Measurements from ENCODE around the gene NEURL4.
"Not testable (repeated sequence)": the region's sequence is repeated elsewhere in the genome, so short reads cannot be mapped to it uniquely, and the experiment has no call there.

The NEURL4 gene

GRCh38 chr17:7328840-7329373 lies at the start of gene NEURL4:
Gene NEURL4, minus strand, starts transcription at chr17:7329335. Its CDS starts 23 bp downstream, at chr17:7329312.
- peak within 1 kb of the TSS; percentile 57 to 88 (median 74) for H3K4me3 ChIP-seq
- peak within 1 kb of the TSS; percentile 48 to 97 (median 92) for H3K27ac ChIP-seq

DNA sequence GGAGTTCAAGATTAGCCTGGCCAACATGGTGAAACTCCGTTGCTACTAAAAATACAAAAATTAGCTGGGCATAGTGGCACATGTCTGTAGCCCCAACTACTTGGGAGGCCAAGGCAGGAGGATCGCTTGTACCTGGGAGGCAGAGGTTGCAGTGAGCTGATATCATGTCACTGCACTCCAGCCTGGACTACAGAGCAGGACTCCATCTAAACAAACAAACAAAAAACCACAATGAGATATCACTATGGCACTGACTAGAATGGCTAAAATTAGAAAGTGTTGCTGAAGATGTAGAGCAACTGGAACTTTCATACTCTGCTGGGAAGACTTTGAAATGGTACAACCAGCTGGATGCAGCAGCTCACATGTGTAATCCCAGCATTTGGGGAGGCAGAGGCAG lies 45.2 kb upstream of the NEURL4 start:
- Histone ChIP-seq H3K4me3 (no peak overlapping the region), H3K27ac (no peak overlapping the region)

DNA sequence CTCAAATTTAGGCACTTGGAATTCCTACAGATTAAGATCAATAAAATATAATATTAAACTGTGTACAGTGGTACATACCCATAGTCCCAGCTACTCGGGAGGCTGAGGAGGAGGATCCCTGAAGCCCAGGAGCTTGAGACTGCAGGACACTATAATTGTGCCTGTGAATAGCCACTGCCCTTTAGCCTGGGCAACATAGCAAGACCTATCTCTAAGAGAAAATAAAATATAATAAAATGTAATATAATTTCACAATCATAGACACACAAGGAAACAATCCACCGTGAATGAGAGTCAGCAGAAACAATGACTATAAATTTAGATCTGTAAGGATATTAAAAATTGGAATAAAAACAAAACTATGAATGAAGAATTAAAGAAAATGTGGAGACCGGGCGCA lies 41.7 kb upstream of the NEURL4 start:
- Histone ChIP-seq H3K4me3 (no peak overlapping the region), H3K27ac (no peak overlapping the region)

GRCh38 chr17:7369825-7370224 lies 40.7 kb upstream of the NEURL4 start:
- Histone ChIP-seq H3K27ac (no peak overlapping the region), H3K4me3 (no peak overlapping the region)

DNA sequence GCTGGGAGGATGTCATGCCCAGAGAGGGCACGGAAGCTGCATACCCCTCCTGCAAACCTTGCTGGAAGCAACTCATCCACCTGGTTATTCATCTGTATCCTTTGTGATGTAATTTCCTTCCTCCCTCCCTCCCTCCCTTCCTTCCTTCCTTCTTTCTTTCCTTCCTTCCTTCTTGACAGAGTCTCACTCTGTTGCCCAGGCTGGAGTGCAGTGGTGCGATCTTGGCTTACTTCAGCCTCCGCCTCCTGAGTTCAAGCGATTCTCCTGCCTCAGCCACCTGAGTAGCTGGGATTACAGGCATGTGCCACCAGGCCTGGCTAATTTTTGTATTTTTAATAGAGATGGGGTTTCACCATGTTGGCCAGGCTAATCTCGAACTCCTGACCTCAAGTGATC lies 39.5 kb upstream of the NEURL4 start:
- H3K27ac ChIP-seq, H3K4me3 ChIP-seq: not testable (repeated sequence)

GRCh38 chr17:7367918-7368598 lies 38.9 kb upstream of the NEURL4 start:
- H3K27ac ChIP-seq: no peak overlapping the region

GRCh38 chr17:7367083-7367482 lies 37.9 kb upstream of the NEURL4 start:
- Histone ChIP-seq H3K4me3 (no peak overlapping the region), H3K27ac (no peak overlapping the region)

More at GRCh38 chr17:7367918-7368598, 38.9 kb upstream of the NEURL4 start:
- H3K4me3 ChIP-seq: no peak overlapping the region

- H3K4me3 ChIP-seq, H3K27ac ChIP-seq: not testable (repeated sequence)
These were observed 36.8 kb upstream of the NEURL4 start for GRCh38 chr17:7365963-7366362.

DNA sequence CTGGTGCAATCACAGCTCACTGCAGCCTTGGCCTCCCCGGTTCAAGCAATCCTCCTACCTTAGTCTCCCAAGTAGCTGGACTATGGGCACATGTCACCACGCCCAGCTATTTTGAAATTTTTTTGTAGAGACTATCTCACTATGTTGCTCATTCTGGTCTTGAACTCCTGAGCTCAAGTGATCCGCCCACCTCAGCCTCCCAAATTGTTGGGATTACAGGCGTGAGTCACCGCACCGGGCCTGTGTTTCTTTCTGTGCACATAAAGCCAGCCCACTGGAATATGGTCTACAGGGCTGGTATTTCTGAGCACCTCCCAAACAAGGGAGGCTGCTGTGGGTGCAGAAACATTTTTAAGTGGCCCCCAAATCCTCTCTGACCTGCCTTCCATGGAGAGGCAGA lies 34.2 kb upstream of the NEURL4 start:
- Histone ChIP-seq H3K27ac (peak overlapping the region in 1 of 21 experiments; percentile 13), H3K4me3 (no peak overlapping the region)

- H3K27ac ChIP-seq: no peak overlapping the region
- H3K4me3 ChIP-seq: no peak overlapping the region
These were observed 32.8 kb upstream of the NEURL4 start for GRCh38 chr17:7361906-7362305.

DNA sequence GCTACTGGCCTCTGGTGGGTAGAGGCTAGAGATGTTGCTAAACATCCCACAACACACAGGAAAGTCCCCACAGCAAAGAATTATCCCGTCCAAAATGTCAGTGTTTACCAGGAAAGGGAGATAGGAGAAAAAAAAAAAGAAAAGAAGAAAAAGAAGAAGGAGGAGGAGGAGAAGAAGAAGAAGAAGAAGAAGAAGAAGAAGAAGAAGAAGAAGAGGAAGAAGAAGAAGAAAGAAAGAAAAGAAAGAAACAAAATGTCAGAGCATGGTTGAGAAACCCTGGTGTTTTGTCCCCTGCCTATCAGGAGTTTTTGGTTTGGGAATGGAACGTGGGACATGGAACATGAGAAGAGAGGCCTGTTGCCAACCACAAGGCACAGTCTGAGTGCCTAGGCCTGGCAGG lies 28.2 kb upstream of the NEURL4 start:
- H3K27ac ChIP-seq: peak overlapping the region in 19 of 21 experiments; percentile 18 to 99 (median 75)
- H3K4me3 ChIP-seq: no peak overlapping the region

GRCh38 chr17:7356756-7357155 lies 27.6 kb upstream of the NEURL4 start:
- H3K27ac ChIP-seq: peak overlapping the region in 20 of 21 experiments; percentile 28 to 99 (median 86)
- no peak overlapping the region for H3K4me3 ChIP-seq

- Histone ChIP-seq H3K4me3 (peak overlapping the region in 1 of 7 experiments; percentile 10), H3K27ac (peak overlapping the region in 20 of 21 experiments; percentile 27 to 99 (median 82))
These were observed 27.0 kb upstream of the NEURL4 start for GRCh38 chr17:7356072-7356549.

DNA sequence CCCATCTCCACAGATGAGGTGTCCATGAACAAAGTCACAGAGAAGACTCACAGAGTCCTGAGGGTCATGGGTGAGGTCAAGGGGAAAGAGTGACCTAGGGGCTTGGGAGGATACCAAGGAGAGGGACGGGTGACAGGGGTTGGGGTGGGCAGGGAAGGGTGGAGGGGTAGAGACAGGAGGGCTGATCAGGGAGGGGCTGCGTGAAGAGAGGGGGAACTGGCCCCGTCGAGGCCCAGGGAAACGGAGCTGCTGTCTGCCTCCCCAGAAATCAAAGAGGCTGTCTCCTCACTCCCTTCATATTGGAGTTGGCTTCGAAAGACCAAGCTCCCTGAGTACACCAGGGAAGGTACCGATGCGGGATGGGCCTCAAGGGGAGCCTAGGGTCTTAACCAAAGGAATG lies 26.4 kb upstream of the NEURL4 start:
- no peak overlapping the region for H3K4me3 ChIP-seq
- H3K27ac ChIP-seq: peak overlapping the region in 20 of 21 experiments; percentile 6 to 99 (median 86)

DNA sequence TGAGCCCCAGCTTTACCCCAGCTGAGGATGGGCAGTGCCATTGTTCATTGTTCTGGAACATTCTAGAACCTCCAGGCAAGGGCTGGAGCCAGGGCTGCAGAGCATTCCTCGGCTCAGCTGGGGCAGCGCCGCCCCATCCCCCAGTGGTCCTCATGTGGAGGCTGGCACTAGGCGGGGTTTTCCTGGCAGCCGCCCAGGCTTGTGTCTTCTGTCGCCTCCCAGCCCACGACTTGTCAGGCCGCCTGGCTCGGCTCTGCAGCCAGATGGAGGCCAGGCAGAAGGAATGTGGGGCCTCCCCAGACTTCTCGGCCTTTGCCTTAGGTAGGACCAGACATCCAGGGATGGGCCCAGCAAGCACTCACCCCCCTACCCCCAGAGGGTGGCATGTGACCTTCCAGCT lies 25.9 kb upstream of the NEURL4 start, which contains the start of gene TMEM95:
TSS of gene TMEM95 (plus strand) at position 104 of the 400 bp plus-strand sequence. CDS start at position 153, 49 bp downstream.
- peak within 1 kb of the TSS in 5 of 7 experiments; percentile 6 to 68 (median 58) for H3K4me3 ChIP-seq
- peak within 1 kb of the TSS in 20 of 21 experiments; percentile 80 to 99 (median 96) for H3K27ac ChIP-seq

GRCh38 chr17:7354262-7354843 lies 25.2 kb upstream of the NEURL4 start:
- Histone ChIP-seq H3K27ac (peak overlapping the region in 20 of 21 experiments; percentile 80 to 99 (median 96)), H3K4me3 (peak overlapping the region in 4 of 7 experiments; percentile 6 to 68 (median 52))

- H3K27ac ChIP-seq: peak overlapping the region; percentile 78 to 99 (median 96)
- peak overlapping the region; percentile 46 to 81 (median 68) for H3K4me3 ChIP-seq
These were observed 23.9 kb upstream of the NEURL4 start for GRCh38 chr17:7352910-7353635.

- H3K4me3 ChIP-seq: peak overlapping the region; percentile 46 to 81 (median 68)
- peak overlapping the region; percentile 78 to 99 (median 96) for H3K27ac ChIP-seq
These were observed 23.4 kb upstream of the NEURL4 start for GRCh38 chr17:7352503-7352889.

DNA sequence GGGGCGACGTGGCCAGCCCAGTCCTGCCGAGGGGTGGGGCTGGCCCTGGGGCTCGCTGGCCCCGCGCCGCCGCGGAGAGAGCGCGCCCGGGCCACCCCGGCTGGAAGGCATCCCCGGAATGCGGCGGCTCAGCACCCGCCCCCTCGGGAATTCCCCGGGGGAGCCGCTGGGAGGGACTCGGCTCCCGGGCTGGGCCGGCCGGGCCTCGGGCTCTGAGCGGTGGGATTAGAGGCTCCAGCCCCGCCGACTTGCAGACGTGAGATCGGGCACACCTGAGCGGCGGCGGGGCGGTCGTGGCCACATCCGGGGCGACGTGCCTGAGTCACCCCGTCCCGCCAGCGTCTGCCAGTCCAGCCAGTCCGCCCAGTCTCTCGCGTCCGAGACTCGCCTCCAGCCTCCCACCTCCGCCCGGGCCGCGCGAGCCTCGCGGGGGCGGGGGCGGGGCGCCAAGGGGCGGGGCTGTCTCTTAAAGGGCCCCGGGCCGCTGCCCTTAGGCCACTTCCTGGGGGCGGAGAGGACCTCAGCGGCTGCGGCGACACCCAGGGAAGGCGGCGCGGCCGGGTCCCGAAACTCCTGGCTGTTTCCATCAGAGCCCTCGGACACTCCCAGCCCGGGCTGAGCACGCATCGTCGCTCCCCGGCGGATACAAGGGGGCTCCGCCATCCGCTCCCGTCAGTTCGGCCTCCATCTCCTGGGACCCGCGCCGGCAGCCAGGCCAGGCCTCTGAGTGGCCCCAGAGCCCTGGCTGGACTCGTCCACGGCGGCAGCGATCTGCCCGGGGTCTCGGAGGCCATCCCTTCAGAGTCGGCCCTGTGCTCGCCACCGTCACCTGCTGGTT lies 22.7 kb upstream of the NEURL4 start, which contains the start of gene KCTD11:
TSS of gene KCTD11 (plus strand) at position 498 of the 838 bp plus-strand sequence.
- peak within 1 kb of the TSS; percentile 46 to 81 (median 68) for H3K4me3 ChIP-seq

More for the DNA sequence above, 22.7 kb upstream of the NEURL4 start, which contains the start of gene KCTD11:
- peak within 1 kb of the TSS; percentile 78 to 99 (median 96) for H3K27ac ChIP-seq
